Measurements from ENCODE around the gene PNMA1. TPM values are rescaled to one million over a fixed set of nuclear protein-coding genes. Genes with fewer than 3 reads are reported as not detected.

The PNMA1 gene
- total RNA-seq, 6 experiments from 2014 or later = 51.1 to 60.9 (median 53.2) TPM

DNA sequence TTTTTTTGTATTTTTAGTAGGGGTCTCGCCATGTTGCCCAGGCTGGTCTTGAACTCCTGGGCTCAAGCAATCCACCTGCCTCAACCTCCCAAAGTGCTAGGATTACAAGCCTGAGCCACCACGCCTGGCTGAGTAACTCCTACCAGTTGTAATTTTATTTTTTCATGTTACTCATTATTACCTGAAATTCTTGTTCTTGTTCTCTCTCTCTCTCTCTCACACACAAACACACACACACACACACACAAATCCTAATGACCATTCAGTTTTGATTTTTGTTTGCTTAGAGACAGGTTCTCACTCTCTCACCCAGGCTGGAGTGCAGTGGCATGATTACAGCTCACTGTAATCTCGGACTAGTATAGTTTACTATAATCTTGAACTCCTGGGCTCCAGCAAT lies 39.2 kb downstream of the PNMA1 start:
- Mint-ChIP-seq H3K4me3 (no peak overlapping the region), H3K4me1 (ENCODE audit: low read depth) (no peaks in the 10 kb centered on the region), H3K27ac (no peak overlapping the region), H3K9me3 (no peaks in the 10 kb centered on the region), H3K36me3 (ENCODE audit: low read depth) (no peaks in the 10 kb centered on the region), H3K27me3 (ENCODE audit: insufficient read depth) (no peaks in the 10 kb centered on the region)
- TF ChIP-seq, protein P1, sequence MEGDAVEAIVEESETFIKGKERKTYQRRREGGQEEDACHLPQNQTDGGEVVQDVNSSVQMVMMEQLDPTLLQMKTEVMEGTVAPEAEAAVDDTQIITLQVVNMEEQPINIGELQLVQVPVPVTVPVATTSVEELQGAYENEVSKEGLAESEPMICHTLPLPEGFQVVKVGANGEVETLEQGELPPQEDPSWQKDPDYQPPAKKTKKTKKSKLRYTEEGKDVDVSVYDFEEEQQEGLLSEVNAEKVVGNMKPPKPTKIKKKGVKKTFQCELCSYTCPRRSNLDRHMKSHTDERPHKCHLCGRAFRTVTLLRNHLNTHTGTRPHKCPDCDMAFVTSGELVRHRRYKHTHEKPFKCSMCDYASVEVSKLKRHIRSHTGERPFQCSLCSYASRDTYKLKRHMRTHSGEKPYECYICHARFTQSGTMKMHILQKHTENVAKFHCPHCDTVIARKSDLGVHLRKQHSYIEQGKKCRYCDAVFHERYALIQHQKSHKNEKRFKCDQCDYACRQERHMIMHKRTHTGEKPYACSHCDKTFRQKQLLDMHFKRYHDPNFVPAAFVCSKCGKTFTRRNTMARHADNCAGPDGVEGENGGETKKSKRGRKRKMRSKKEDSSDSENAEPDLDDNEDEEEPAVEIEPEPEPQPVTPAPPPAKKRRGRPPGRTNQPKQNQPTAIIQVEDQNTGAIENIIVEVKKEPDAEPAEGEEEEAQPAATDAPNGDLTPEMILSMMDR (IDR thresholded peaks at IDR 0.05) = no peak
- no peak for DNase-seq

DNA sequence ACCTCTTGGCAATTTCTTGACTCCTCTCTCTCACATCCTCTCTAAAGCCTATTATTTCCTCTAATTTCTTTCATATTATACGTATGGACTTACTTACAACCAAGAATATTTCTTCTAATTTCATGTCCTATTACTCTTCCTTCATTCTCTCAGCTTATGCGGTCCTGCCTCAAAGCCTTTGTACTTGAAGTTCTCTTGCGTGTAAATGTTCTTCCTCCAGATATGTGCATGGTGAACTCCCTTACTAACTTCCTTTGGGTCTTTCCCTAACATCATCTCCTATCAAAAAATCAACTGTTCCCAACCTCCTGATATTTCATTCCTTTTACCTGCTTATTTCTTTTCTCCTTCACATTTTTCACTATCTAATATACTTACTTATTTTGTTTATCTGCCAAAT lies 46.3 kb downstream of the PNMA1 start:
- H3K27me3 Mint-ChIP-seq (ENCODE audit: insufficient read depth) = no peaks in the 10 kb centered on the region
- H3K9me3 Mint-ChIP-seq = no peaks in the 10 kb centered on the region
- TF ChIP-seq, protein P1 (IDR thresholded peaks at IDR 0.05) = no peak
- no peak overlapping the region for H3K4me3 Mint-ChIP-seq
- DNase-seq = no peak
- H3K27ac Mint-ChIP-seq = no peak overlapping the region
- peaks cover 10% of the 10 kb centered on the region for H3K4me1 Mint-ChIP-seq (ENCODE audit: low read depth)
- H3K36me3 Mint-ChIP-seq (ENCODE audit: low read depth) = no peaks in the 10 kb centered on the region

DNA sequence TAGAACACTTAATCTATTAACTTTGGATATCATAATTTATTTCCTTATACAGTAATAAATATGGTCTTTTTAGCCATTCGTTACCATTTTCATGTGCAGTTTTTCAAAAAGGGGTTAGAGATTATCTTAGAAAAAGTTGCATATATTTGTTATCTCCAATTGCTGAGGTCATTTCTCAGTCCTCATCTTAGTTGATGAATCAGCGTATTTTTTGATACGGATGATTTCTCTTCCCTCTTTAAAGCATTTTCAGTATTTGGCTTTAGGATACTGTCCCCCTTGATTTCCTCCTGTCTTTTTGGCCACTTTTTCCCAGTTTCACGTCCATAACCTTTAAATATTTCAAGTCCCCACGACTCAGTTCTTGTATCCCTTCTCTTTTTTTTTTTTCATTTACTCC lies 47.6 kb downstream of the PNMA1 start:
- H3K4me3 Mint-ChIP-seq = no peak overlapping the region
- no peak for DNase-seq
- TF ChIP-seq, protein P1 (IDR thresholded peaks at IDR 0.05) = no peak
- H3K27ac Mint-ChIP-seq = no peak overlapping the region
- H3K27me3 Mint-ChIP-seq (ENCODE audit: insufficient read depth) = no peaks in the 10 kb centered on the region
- H3K36me3 Mint-ChIP-seq (ENCODE audit: low read depth) = no peaks in the 10 kb centered on the region; the same call in 1 of the 2 replicates
- no peaks in the 10 kb centered on the region for H3K9me3 Mint-ChIP-seq
- peaks cover 23% of the 10 kb centered on the region for H3K4me1 Mint-ChIP-seq (ENCODE audit: low read depth)

DNA sequence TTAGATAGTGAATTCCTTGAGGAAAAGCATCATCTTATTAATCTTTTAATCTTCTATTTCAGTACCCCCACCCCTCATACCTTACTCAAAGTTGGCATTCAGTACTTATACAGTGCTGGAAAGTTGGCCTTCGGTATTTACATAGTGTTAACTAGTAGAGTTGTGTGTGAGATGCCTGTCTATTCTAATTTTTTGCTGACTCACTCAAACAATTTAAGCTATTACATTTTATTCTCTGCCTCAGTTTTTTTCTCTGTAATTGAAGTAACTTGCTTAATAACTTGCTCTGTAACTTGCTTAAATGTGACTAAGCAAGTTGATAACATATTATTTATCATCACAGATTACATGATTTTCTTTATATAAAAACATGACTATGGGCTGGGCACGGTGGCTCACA lies 49.1 kb downstream of the PNMA1 start:
- Mint-ChIP-seq H3K4me3 (no peak overlapping the region), H3K4me1 (ENCODE audit: low read depth) (peaks cover 26% of the 10 kb centered on the region), H3K27ac (no peak overlapping the region)

DNA sequence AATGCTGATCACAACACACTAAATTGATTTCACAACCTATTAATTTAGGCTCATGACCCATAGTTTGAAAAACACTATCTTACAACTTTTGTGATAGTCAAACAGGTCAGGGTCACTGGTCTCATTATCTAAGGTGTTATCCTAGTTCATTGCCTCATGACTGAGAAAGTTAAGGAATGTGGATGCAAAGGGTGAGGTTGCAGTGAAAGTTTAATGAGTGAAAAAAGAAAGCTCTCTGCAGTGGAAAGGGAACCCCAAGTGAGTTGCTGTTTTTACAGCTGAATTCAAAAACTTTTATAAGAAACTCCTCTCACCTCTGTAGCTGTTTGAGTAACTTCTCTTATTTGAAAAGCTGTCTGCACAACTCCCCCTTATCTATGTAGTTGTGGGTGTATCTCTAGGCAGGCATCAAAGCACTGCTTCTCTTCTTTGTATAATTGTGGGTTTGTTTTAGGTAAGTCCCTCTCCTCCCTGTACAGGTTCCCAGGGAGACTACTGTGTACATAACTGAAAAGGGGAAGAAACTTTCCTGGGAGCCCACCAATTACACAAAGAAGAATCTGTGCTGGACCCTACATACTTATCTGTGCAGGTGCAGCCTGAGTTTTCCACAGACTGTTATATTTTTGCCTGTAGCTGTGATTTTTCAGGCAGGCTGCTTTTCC lies 50.5 kb downstream of the PNMA1 start:
- TF ChIP-seq, protein P1 (IDR thresholded peaks at IDR 0.05) = no peak
- no peaks in the 10 kb centered on the region; the same call in 1 of the 2 replicates for H3K36me3 Mint-ChIP-seq (ENCODE audit: low read depth)
- no peaks in the 10 kb centered on the region for H3K27me3 Mint-ChIP-seq (ENCODE audit: insufficient read depth)
- DNase-seq = no peak
- no peak overlapping the region for H3K4me3 Mint-ChIP-seq
- H3K27ac Mint-ChIP-seq = no peak overlapping the region
- peaks cover 26% of the 10 kb centered on the region for H3K4me1 Mint-ChIP-seq (ENCODE audit: low read depth)
- H3K9me3 Mint-ChIP-seq = no peaks in the 10 kb centered on the region

More for the DNA sequence above, 49.1 kb downstream of the PNMA1 start:
- H3K9me3 Mint-ChIP-seq = no peaks in the 10 kb centered on the region
- no peaks in the 10 kb centered on the region for H3K27me3 Mint-ChIP-seq (ENCODE audit: insufficient read depth)
- TF ChIP-seq, protein P1 (IDR thresholded peaks at IDR 0.05) = no peak
- no peak for DNase-seq
- H3K36me3 Mint-ChIP-seq (ENCODE audit: low read depth) = no peaks in the 10 kb centered on the region; the same call in 1 of the 2 replicates
